ENCODE data around the gene CCL26.
"Not testable (repeated sequence)": the region's sequence is repeated elsewhere in the genome, so short reads cannot be mapped to it uniquely, and the experiment has no call there.

Gene CCL26

GRCh38 chr7:75772081-75773077 lies at the start of gene CCL26:
CCL26 (minus strand) TSS chr7:75772211; CDS start chr7:75772176, 35 bp downstream.
- no peak for DNase-seq

DNA sequence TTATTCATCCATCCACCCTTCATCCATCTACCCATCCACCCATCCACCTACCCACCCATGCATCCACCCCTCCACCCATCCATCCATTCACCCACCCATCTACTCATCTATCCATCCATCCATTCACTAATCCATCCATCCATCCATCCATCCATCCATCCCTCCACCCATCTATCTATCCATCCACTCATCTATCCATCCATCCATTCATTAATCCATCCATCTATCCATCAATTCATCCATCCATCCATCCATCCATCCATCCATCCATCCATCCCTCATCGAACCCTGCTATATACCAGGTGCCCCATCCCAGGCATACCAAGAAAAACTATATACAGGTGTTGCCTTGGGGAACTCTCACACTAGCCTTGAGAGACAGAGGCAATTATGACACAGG lies 48.7 kb upstream of the CCL26 start:
- DNase-seq, result no peak

- no peak for DNase-seq
Observed at GRCh38 chr7:75819711-75820110, 47.7 kb upstream of the CCL26 start.

DNA sequence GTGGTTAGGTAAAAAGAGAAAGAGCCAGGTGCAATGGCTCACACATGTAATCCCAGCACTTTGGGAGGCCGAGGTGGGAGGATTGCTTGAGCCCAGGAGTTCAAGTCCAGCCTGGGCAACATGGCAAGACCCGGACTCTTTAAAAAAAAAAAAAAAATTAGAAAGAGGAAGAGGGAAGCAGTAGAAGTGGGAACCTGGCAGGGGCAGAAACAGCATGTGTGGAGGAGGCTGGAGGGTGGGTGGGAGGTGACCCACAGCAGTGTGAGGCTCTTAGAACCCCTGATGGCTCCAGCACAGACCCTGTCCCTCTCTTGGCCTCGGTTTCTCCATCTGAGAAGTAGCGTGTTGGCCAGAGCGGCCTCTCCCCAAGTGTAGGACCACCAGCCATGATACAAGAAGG lies 46.5 kb upstream of the CCL26 start:
- DNase-seq, result no peak

GRCh38 chr7:75817116-75817515 lies 45.1 kb upstream of the CCL26 start:
- no peak for DNase-seq

DNA sequence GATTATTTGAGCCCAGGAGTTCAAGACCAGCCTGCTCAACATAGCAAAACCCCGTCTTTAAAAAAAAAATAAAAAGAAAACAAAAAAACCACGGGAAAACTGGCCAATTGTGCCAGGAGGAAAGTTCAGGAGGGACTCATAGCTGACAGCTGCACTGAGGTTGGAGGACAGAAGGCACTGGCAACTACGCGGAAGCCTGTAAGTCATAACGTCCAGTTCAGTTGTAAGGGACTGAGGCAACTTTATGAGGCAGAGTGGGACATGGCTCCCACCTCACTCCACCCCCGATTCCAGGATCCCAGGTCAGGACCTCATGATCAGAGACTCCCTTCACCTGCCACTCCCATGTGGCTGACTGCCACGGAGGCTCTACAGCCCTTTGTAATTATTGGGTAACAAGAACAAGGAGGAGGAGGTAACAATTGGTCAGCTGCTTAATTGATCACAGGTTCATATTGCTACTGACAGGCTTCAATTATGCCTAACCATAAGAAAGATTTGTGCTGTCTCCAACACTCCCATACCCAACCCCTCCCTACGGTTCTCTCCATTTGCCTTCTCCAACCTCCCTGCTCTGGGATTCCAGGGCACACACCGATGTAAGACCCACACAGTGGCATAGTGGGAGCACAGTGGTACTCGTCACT lies 43.5 kb upstream of the CCL26 start:
- no peak for DNase-seq

DNA sequence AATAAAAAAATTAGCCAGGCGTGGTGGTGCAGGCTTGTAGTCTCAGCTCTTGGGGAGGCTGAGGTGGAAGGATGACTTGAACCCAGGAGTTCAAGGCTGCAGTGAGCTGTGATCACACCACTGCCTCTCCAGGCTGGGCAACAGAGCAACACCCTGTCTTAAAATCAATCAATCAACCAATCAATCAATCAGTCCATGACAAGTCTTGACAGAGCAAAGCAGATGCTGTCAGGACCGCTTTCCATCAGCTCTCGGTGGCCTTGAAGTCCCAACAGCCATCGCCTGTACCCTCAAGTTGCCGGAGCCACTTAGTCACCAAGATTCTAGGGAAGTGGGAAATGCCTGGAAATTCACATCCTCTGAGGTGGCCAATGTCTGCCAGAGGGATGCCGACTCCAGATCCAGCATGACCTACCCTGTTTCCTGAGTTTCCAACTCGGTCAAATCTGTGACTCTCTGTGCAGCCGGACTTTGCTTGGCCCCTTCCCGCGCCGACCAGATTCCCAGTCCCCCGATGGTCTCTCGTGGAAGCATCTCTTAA lies 42.5 kb upstream of the CCL26 start:
- no peak for DNase-seq

GRCh38 chr7:75813781-75814236 lies 41.8 kb upstream of the CCL26 start, which contains the start of gene CCL24:
CCL24 (minus strand) TSS chr7:75813806; CDS start chr7:75813715, 91 bp downstream.
- DNase-seq, result no peak

- DNase-seq, result no peak
Observed at GRCh38 chr7:75813084-75813483, 41.1 kb upstream of the CCL26 start.

GRCh38 chr7:75811894-75812678 lies 40.1 kb upstream of the CCL26 start:
- no peak for DNase-seq

GRCh38 chr7:75809396-75809795 lies 37.4 kb upstream of the CCL26 start:
- DNase-seq, result no peak

DNA sequence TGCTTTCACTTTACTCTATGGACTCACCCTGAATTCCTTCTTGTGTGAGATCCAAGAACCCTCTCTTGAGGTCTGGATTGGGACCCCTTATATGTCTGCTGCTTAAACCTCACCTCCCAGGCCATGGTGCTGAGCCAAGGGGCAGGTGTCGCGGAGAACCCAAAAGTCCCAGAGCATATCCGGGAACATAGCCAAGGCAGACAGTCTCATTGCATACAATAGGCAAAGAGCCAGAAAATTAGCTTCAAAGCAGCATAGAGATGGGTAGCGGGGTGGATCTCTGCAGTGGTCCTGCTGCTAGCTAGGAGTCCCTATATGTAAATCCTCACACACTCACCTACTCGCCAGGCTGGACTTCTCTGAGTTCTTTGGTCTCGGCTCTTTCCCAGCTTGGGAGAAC lies 36.1 kb upstream of the CCL26 start:
- peak; percentile 2 for DNase-seq

DNA sequence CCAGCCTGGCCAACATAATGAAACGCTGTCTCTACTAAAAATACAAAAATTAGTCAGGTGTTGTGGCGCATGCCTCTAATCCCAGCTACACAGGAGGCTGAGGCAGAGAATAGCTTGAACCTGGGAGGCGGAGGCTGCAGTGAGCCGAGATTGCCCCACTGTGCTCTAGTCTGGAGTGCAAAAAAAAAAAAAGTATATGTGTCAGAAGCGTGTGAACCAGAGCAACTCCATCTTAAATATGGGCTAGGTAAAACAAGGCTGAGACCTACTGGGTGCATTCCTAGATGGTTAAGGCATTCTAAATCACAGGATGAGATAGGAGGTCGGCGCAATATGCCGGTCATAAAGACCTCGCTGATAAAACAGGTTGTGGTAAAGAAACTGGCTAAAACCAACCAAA lies 35.4 kb upstream of the CCL26 start:
- no peak for DNase-seq

GRCh38 chr7:75806560-75807307 lies 34.7 kb upstream of the CCL26 start:
- DNase-seq, result no peak

DNA sequence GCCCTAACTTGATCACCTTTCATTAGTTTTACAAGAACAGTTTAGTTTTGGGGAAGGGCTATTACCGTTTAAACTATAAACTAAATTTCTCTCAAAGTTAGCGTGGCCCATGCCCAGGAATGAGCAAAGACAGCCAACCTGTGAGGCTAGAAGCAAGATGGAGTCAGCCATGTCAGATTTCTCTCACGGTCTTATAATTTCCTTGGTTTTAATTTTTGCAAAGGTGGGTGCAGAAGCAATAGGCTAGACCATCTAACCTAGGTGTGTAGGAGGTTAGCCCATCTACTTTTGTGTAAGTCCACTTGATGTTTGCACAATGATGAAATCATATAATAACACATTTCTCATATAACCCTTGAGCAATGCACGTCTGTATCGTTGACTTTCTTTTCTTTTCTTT lies 32.7 kb upstream of the CCL26 start:
- DNase-seq, result no peak

GRCh38 chr7:75804004-75804403 lies 32.0 kb upstream of the CCL26 start:
- DNase-seq, result no peak

DNA sequence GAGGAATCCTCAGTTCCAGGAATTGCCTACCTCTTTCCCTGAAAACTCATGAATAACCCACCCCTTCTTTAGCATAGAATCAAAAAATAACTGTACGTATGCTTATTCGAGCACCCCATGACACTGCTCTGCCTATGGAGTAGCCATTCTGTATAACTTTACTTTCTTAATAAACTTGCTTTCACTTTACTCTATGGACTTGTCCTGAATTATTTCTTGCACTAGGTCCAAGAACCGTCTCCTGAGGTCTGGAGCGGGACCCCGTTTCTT lies 30.5 kb upstream of the CCL26 start:
- no peak for DNase-seq

- DNase-seq, result peak; percentile 11
Observed at GRCh38 chr7:75798770-75799169, 26.8 kb upstream of the CCL26 start.

DNA sequence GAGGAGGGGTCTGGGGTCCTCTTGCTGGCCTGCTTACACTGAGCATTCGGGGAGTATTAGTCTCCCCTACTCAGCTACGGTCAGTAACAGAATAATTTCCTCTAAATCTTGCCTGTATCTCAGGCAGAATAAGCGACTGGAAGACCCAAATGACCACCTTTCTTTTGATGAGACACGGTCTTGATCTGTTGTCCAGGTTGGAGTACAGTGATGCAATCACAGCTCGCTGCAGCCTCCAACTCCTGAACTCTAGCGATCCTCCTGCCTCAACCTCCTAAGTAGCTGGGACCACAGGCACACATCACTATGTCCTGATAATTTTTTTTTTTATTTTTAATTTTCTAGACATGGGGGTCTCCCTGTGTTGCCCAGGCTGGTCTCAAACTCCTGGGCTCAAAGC lies 24.4 kb upstream of the CCL26 start:
- no peak for DNase-seq

DNA sequence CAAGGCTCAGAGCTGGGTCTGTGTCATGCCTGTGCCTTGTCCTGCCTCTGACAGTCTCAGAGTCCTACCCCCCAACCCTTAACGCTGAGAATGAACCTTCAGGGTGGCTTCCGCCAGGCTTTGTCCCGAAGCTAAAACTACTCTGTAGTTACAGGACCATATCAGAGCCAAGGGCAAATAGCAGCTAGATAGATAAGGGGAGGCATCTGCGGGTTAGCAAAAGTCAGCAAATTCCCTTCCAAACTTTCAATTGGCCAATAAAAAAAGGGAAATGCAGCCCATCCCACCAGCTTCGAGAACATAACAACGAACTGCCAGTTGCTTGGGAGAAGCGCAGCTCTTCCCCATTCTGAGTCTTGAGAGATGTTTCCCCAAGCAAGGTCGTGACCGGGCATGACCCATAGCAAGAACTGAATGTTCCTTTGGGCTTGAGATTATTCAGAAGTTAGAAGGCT lies 23.8 kb upstream of the CCL26 start:
- no peak for DNase-seq

DNA sequence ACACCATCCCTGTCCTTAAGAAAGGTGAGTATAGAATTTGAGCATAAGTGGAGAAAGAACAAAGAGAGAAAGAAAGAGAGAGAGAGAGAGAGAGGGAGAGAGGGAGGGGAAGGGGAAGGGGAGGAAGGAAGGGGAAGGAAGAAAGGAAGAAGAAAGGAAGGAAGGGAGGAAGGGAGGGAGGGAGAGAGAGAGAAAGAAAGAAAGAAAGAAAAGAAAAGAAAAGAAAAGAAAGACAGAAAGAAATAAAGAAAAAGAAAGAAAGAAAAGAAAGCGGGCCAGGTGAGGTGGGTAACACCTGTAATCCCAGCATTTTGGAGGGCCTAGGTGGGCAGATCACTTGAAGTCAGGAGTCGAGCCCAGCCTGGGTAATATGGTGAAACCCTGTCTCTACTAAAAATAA lies 21.7 kb upstream of the CCL26 start:
- no peak for DNase-seq

GRCh38 chr7:75792567-75792966 lies 20.6 kb upstream of the CCL26 start:
- not testable (repeated sequence) for DNase-seq

Data from DMS79 treated with DMSO at 0.1 percent for 48 hours (cell line).